Measurements from ENCODE around the gene SMPDL3A.

Gene SMPDL3A

GRCh38 chr6:122778302-122778701 lies 10.8 kb upstream of the SMPDL3A start:
- no peak for DNase-seq

DNA sequence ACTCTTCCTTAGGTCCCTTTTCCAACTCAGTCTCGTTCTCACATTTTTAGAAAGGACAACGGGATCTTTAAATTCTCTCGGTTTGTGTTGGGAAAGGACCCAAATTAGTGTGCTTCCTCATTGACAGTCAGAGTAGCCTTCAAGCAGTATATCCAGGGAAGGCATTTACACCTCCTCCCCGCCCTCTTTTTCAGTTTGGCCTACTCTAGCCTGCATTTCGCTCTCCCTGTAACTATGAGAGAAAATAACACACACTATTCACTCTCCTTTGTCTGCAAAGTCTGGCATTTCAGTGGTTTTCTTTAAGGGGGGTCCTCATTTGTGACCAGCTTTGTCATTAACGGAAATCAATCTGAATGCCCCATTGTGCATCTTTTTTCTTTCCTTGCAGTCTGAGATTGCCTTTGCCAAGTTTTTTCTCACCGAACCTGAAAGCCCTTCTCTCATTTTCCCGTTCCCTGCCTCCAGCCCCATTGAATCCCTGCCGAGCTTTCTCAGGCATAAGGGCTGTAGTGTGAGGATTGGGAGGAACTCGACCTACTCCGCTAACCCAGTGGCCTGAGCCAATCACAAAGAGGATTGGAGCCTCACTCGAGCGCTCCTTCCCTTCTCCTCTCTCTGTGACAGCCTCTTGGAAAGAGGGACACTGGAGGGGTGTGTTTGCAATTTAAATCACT lies 9.9 kb upstream of the SMPDL3A start:
- DNase-seq: no peak

- no peak for DNase-seq
These were observed 9.4 kb upstream of the SMPDL3A start, which contains the start of gene FABP7 for GRCh38 chr6:122779667-122780066. TSS of gene FABP7 (plus strand) at chr6:122779716. CDS start at chr6:122779795, 79 bp downstream.

- DNase-seq: no peak
These were observed 8.9 kb upstream of the SMPDL3A start for GRCh38 chr6:122780114-122780513.

DNA sequence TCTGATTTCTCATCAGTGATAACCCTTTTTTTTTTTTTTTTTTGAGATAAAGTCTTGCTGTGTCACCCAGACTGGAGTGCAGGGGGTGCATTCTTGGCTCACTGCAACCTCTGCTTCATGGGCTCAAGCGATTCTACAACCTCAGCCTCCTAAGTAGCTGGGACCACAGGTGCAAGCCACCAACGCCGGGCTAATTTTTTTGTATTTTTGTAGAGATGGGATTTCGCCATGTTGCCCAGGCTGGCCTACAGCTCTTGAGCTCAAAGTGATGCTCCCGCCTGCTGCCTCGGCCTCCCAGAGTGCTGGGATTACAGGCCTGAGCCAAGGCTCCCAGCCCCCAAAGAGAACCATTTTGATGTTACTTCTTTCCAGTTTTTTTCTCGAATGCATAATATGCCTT lies 7.3 kb upstream of the SMPDL3A start:
- DNase-seq: no peak

DNA sequence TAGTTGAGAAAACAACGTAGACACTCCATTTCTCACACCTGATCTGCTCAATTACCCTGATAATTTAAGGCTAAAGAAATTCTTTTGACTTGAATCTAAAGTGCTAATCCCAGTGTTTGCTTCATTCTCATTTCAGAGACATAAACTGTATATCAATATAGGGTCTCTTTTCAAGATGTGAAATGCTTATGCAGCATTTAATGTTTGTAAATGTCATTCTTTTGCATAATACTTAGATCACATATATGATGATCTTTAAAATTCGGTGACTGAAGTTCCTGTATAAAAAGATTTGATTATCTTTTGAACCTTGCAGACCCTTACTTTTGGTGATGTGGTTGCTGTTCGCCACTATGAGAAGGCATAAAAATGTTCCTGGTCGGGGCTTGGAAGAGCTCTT lies 5.7 kb upstream of the SMPDL3A start:
- no peak for DNase-seq

DNA sequence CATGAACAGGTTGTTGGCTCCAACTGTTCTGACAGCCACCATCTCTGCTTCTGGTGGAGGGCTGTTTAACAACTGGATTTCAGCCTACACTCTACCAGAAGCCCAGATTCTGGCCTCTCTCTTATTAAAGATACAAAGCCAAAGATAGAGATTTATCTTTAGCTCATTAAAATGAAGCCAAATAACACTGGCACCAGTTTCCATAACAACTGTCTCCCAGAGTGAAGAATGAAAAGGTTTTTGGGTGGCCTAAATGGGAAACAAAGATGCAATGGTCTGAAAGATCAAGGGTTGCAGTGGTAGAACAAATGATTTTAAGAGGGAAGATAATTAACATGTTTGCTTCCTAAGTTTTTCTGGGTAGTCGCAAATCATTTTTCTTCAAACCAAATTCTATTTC lies 3.2 kb upstream of the SMPDL3A start:
- no peak for DNase-seq

- peak; percentile 54 for DNase-seq
These were observed 1.3 kb upstream of the SMPDL3A start for GRCh38 chr6:122787721-122788120.

DNA sequence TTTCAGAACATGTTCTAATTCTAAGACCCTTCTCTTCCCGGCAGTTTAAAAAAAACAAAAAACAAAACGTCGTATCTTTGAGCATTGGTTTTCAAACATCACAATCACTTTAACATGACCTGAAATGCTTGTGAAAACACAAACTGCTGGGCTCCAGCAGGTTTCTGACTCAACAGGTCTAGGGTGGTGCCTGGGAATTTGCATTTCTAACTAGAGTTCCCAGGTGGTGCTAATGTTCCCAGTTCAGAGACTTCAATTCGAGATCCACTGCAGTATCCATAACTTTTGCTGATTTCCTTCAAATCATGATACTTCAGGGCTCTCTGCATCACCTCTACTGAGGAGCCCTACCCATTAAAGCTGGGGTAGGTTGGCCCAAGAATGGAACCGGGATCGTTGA lies 850 bp upstream of the SMPDL3A start:
- DNase-seq: no peak

GRCh38 chr6:122788663-122789181 lies 336 bp upstream of the SMPDL3A start:
- DNase-seq: peak; percentile 83

GRCh38 chr6:122790028-122790422 lies 967 bp downstream of the SMPDL3A start:
- DNase-seq: no peak

GRCh38 chr6:122790423-122791309 lies 1.6 kb downstream of the SMPDL3A start:
- DNase-seq: no peak

DNA sequence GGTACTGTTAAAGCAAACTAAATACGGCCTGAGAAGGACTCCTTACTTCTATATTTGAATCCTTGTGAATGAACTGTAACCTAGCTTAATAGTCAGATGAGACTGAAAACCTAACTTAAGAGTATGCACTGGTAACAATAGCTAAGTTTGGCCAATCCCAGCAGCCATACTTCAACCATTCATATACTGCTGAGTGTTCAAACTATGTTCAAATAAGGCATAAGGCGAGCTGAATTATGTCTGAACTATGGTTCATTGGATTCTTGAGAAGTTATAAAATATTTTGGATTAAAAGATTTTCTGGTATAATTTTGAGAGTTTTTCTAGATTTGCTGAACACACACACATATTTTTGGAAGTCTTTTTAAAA lies 2.2 kb downstream of the SMPDL3A start:
- no peak for DNase-seq

GRCh38 chr6:122792766-122793165 lies 3.7 kb downstream of the SMPDL3A start:
- no peak for DNase-seq

DNA sequence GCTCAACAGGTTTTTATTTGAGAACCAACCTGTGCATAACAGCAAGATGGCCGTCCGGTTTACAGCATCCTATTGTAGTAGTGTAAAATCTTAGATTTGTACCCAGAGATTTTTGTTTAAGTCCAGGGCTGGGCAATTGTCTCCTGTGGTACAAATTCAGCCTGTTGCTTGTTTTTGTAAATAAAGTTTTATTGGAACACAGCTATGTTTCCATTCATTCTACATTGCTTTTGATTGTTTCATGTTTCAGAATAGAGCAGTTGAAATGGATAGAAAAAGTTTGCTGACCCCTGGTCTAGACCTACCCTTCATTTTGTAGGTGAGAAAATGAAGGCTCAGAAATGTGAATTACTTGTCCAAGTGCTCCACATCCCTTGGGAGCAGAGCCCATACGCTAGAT lies 8.5 kb downstream of the SMPDL3A start:
- DNase-seq: no peak

DNA sequence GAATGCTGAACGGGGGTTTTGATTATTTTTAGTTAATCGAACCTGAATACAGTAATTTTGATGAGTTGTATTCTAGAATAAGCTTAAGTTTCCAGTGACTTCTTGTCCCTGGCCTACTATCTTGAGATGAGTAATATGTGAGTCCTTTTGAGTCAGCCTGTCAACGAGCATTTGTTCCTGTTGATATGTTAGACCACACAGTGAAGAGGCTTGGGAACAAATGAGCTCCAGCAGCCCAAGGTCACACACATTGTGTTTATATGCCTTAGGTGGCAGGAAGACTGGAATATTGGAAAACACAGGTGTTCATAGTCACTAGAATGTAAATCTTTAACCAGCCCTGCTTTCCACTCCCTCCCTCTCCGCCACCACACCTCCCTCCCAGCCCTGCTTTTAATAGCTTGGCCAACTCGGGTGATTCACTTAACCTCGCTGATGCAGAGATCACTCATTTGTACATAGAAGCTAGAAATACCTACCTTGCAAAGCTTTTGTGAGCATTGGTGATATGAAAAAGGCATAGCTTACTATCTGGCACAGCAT lies 9.1 kb downstream of the SMPDL3A start:
- DNase-seq: peak; percentile 86

DNA sequence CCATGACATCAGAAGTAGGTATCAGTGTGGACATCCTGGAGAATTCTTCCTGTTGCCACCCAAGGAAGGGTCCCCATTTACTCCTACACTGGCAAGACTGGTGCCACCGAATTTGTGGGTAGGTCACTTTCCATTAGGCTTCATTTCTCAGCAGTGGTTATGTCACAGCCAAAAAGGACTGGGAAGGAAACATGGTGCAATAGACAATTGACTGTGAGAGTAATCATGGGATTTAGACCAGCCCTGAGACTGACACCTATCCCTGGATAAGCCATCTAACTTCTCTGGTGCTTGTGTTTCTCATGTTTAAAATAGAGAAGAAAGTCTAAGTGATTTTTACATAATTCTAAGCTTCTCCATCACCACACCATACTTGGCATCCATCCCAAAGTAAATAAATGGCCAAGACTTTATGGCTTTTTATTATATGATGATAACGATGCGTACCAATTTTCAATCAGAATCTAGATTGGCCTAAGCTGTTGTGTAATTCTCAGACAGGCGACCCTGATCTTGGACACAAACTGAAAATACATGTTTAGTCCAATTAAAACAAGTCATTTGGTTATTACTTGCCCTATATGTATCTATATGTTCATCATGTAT lies 10.2 kb downstream of the SMPDL3A start:
- no peak for DNase-seq

DNA sequence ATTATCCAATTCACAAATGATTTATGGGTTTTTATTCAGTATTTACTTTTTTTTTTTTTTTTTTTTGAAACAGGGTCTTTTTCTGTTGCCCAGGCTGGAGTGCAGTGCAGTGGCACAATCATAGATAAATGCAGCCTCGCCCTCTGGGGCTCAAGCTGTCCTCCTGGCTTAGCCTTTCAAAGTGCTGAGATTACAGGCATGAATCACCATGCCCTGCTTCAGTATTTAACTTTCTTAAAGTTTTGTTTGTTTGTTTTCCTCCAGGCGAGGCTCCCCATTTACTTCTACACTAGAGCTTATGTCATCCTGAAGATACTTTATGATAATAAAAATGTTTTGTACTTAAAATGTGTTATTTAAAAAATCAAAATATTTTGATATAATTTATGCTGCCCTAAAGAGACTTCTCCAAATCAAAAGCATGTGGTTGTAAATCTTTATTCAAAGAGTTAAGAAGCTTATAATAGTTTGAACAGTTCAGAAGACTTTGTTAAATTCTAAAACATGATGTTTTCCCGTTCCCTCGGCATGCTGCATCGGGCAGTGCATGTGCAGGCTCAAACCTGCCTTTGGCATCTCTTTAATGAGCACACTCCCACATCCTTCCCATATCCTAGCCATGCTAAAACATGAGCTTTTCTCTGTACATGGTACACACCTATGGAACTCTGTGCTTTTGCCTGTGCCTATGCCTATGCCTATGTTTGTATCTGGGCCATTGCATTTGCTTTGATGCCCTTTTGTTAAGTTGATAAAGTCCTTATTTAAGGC lies 11.0 kb downstream of the SMPDL3A start:
- no peak for DNase-seq

DNA sequence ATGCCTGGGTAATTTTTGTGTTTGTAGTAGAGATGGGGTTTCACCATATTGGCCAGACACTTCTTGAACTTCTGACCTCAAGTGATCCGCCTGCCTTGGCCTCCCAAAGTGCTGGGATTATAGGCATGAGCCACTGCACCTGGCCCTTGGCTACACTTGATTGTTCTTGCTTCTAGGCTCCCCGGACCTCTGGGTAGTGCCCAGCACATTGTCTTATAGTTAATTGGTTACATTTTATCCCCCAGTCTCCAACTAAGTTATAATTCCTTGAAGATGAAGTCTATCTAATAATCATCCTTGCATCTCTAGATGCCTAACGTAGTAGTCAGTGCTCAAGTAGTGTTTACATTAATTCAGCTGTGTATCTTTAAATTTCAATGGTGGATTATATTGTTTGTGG lies 11.8 kb downstream of the SMPDL3A start:
- no peak for DNase-seq

GRCh38 chr6:122801397-122801796 lies 12.3 kb downstream of the SMPDL3A start:
- DNase-seq: no peak

DNA sequence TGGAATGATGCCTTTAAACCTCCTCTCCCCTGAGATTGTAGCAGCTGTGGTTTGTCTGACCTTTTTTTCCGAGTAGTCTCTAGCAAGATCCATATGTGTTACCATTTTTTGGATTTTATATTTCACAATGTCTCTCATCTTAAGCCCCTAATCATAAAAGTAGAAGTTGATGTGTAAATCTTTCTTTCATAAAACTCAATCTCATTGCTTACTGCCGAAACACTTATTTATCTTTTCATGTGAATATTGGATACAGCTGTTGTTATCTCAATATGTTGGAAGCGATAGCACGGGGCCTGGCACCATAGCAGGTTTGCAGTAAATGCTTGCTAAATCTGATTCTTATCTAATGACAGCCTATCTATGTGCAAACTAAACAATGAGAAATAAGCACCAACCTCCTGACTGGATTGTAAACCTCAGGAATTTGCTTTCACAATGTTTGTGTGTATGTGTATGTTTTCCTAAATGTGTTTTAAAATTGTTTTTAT lies 14.2 kb downstream of the SMPDL3A start:
- DNase-seq: peak; percentile 74

DNA sequence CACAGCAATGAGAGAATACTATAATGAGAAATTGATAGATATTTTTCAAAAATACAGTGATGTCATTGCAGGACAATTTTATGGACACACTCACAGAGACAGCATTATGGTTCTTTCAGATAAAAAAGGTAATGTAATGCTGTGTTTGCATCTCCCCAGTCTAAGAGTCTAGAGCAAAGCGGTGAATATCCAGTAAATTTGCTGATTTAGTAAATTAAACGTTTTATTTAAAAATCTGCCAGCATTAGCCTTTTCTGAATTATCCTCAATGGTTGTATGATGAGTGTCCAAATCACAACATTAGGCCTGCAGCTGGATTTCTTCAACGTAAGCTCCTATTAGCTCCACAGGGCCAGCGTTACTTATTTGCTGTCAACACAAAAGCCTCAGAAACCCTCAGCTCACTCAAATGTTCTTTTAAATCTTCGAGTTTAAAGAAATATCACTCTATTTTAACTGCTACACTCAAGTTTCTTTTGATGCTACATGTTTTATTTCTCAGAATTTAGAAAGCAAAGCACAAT lies 16.0 kb downstream of the SMPDL3A start:
- DNase-seq: no peak
